ENCODE results near the gene ALLC. TPM values are rescaled to one million over a fixed set of nuclear protein-coding genes. Genes with fewer than 3 reads are reported as not detected.

Gene ALLC
- total RNA-seq, 6 experiments from 2014 or later, result not detected

DNA sequence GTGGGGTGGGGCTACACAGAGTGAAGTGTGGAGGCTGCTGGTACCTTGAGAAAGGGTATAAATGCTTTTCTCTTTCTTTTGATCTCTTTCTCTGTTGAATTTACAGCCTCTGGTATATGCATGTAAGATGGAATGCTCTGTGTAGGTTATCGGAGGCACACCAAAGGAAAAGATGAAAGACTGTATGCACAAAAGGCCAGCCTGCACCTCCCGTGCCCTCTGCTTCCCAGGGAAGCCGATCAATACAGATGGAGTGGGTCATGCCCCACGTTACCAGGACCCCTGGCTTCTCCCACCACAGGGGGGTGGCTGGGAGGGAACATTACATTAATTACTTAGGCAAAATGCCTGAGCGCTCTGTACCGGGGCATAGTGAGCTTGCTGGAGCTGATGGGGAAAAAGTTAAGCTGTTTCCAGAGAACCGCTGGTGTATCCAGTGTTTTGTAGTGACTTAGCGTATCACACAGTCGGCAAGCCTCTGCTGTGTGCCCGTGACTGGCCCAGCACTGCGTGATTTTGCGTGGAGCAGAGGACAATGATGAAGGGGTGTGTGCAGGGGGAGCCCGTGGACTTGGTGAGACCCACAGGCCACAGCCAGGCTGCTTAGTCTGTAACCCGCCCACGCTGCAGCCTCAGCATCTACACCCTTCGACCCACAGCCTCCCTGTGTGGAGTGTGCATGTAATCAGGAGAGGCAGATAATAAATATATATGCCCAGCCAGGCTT lies 8.0 kb downstream of the ALLC start:
- H3K4me3 Mint-ChIP-seq, result no peak overlapping the region
- H3K27ac Mint-ChIP-seq, result no peak overlapping the region
- no peak for TF ChIP-seq CTCF (IDR thresholded peaks at IDR 0.05)
- H3K4me1 Mint-ChIP-seq (ENCODE audit: low read depth), result peaks cover 10% of the 10 kb centered on the region
- H3K9me3 Mint-ChIP-seq, result no peaks in the 10 kb centered on the region
- no peak for DNase-seq
- no peaks in the 10 kb centered on the region for H3K36me3 Mint-ChIP-seq (ENCODE audit: low read depth)
- peaks cover 25% of the 10 kb centered on the region for H3K27me3 Mint-ChIP-seq (ENCODE audit: insufficient read depth)

- Mint-ChIP-seq H3K36me3 (ENCODE audit: low read depth) (no peaks in the 10 kb centered on the region), H3K4me1 (ENCODE audit: low read depth) (peaks cover 10% of the 10 kb centered on the region), H3K27ac (no peak overlapping the region), H3K4me3 (no peak overlapping the region), H3K9me3 (no peaks in the 10 kb centered on the region), H3K27me3 (ENCODE audit: insufficient read depth) (peaks cover 25% of the 10 kb centered on the region)
- no peak for DNase-seq
- TF ChIP-seq CTCF (IDR thresholded peaks at IDR 0.05), result no peak
Measured at GRCh38 chr2:3666613-3666975, 8.6 kb downstream of the ALLC start.

DNA sequence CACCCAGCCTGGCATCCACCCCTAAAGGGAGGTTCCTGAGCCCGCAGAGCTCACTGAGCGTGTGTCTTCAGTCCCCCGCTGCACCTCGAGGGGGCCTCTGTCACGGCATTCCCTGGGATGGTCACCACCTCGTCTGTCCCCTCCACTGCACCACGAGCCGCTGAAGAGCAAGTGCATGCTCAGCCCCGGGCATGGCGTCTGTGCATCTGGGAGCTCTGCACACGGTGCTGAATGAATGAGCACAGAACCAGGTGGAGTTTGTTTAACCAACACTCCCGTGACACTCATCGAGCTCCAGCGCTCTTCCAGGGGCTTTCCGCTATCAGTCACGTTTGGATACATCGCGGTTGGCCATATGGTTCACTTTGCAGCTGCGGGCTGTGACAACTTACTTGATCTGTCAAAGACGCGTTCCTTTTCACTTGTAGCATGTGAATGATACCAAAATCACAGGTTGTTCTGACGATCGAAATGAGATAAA lies 9.2 kb downstream of the ALLC start:
- peaks cover 10% of the 10 kb centered on the region for H3K4me1 Mint-ChIP-seq (ENCODE audit: low read depth)
- H3K4me3 Mint-ChIP-seq, result no peak overlapping the region
- DNase-seq, result no peak
- H3K9me3 Mint-ChIP-seq, result no peaks in the 10 kb centered on the region
- H3K36me3 Mint-ChIP-seq (ENCODE audit: low read depth), result no peaks in the 10 kb centered on the region
- H3K27ac Mint-ChIP-seq, result no peak overlapping the region
- peaks cover 25% of the 10 kb centered on the region for H3K27me3 Mint-ChIP-seq (ENCODE audit: insufficient read depth)
- no peak for TF ChIP-seq CTCF (IDR thresholded peaks at IDR 0.05)

DNA sequence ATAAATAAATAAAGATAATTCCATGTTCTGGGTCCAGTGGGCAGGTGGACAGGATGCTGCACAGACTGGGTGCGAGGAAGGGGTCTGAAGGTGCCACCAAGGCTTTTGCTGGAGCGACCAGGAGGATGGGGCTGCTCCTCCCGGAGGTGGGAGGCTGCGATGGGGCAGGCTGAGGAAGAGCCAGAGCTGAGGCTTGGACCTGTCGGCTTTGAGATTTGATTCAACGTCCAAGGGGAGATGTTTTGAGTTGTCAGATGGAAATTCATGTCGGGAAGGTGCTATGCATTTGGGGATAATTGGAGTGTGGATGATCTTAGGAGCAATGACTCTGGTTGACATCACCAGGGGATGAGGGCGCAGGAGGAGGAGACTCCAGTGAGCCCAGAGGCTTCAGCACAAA lies 11.7 kb downstream of the ALLC start:
- H3K27ac Mint-ChIP-seq, result no peak overlapping the region
- no peaks in the 10 kb centered on the region for H3K36me3 Mint-ChIP-seq (ENCODE audit: low read depth)
- H3K4me3 Mint-ChIP-seq, result no peak overlapping the region
- H3K27me3 Mint-ChIP-seq (ENCODE audit: insufficient read depth), result peaks cover 25% of the 10 kb centered on the region
- peaks cover 6% of the 10 kb centered on the region for H3K4me1 Mint-ChIP-seq (ENCODE audit: low read depth)
- H3K9me3 Mint-ChIP-seq, result no peaks in the 10 kb centered on the region
- DNase-seq, result no peak
- no peak for TF ChIP-seq CTCF (IDR thresholded peaks at IDR 0.05)

DNA sequence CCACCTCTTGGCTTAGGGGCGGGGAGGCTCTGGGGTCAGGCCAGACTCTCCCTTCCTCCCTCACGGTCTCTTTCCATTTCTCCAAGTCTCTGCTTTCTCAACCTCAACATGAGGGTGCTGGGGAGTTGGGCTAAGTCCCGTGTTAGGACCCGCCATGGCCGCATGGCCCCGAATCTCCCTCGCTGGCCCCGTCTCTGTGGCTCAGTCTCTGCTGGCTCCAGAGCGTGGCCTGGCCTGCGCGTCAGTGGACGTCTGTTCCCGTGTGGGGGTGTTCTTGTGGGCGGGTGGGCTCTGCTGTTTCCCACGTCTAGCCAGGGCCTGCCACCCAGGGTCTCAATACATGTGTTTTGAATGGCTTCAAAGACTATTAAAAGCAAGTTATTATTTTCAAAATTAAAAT lies 12.4 kb downstream of the ALLC start:
- no peak for DNase-seq
- no peak for TF ChIP-seq CTCF (IDR thresholded peaks at IDR 0.05)
- Mint-ChIP-seq H3K9me3 (no peaks in the 10 kb centered on the region), H3K36me3 (ENCODE audit: low read depth) (no peaks in the 10 kb centered on the region), H3K4me1 (ENCODE audit: low read depth) (peaks cover 6% of the 10 kb centered on the region), H3K4me3 (no peak overlapping the region), H3K27ac (no peak overlapping the region), H3K27me3 (ENCODE audit: insufficient read depth) (peaks cover 21% of the 10 kb centered on the region)

Measured in HFFc6 (cell line).